Measurements from ENCODE around the gene EVL.
A peak's percentile ranks its signal among the peaks of the same experiment; 100 is the strongest.
"Not testable (repeated sequence)": the region's sequence is repeated elsewhere in the genome, so short reads cannot be mapped to it uniquely, and the experiment has no call there.

The EVL gene

GRCh38 chr14:100155049-100155621, 89.9 kb downstream of the EVL start:
- no peak overlapping the region for H3K4me3 ChIP-seq (ENCODE audit: low read depth, low read length)
- peak; percentile 63 for TF ChIP-seq CTCF (IDR thresholded peaks at IDR 0.05; ENCODE audit: insufficient read depth, low read depth, low read length, missing control alignments)
- DNase-seq (ENCODE audit: low read depth), result no peak

GRCh38 chr14:100155756-100156616, 90.8 kb downstream of the EVL start:
- DNase-seq (ENCODE audit: low read depth), result no peak
- no peak for TF ChIP-seq CTCF (IDR thresholded peaks at IDR 0.05; ENCODE audit: insufficient read depth, low read depth, low read length, missing control alignments)
- H3K4me3 ChIP-seq (ENCODE audit: low read depth, low read length), result no peak overlapping the region

GRCh38 chr14:100156776-100157175, 91.6 kb downstream of the EVL start:
- TF ChIP-seq CTCF (IDR thresholded peaks at IDR 0.05; ENCODE audit: insufficient read depth, low read depth, low read length, missing control alignments), result no peak
- no peak for DNase-seq (ENCODE audit: low read depth)
- no peak overlapping the region for H3K4me3 ChIP-seq (ENCODE audit: low read depth, low read length)

- H3K4me3 ChIP-seq (ENCODE audit: low read depth, low read length), result not testable (repeated sequence)
- DNase-seq (ENCODE audit: low read depth), result peak; percentile 46
Observed at GRCh38 chr14:100157548-100158232, 92.5 kb downstream of the EVL start.

GRCh38 chr14:100158566-100159093, 93.4 kb downstream of the EVL start:
- no peak overlapping the region for H3K4me3 ChIP-seq (ENCODE audit: low read depth, low read length)
- no peak for TF ChIP-seq CTCF (IDR thresholded peaks at IDR 0.05; ENCODE audit: insufficient read depth, low read depth, low read length, missing control alignments)
- DNase-seq (ENCODE audit: low read depth), result no peak

- H3K4me3 ChIP-seq (ENCODE audit: low read depth, low read length), result peak within 1 kb of the TSS; percentile 46
- TF ChIP-seq CTCF (IDR thresholded peaks at IDR 0.05; ENCODE audit: insufficient read depth, low read depth, low read length, missing control alignments), result no peak
- DNase-seq (ENCODE audit: low read depth), result peak; percentile 53
Observed at GRCh38 chr14:100159094-100159864, 94.1 kb downstream of the EVL start, which contains the start of gene DEGS2. DEGS2 (minus strand) TSS chr14:100159645; CDS start chr14:100159587, 58 bp downstream.
